Osteocyte (in vitro differentiated cells): ENCODE results near the gene MYL9. TPM values are rescaled to one million over a fixed set of nuclear protein-coding genes. Genes with fewer than 3 reads are reported as not detected.

Experiments
- DNase-seq: peaks from one replicate; pipeline ENCODE4 v3.0.0; 2021; ENCODE audit warnings: mixed read lengths; ENCODE audit not compliant: unreplicated experiment; ENCODE audit errors: extremely low spot score
- H3K27ac Mint-ChIP-seq: one replicate; pipeline ENCODE4 v1.8.0; 2021; ENCODE audit warnings: mild to moderate bottlenecking, mixed read lengths; ENCODE audit not compliant: unreplicated experiment
- H3K27me3 Mint-ChIP-seq: one replicate; pipeline ENCODE4 v1.8.0; 2021; ENCODE audit warnings: mixed read lengths; ENCODE audit not compliant: unreplicated experiment
- H3K36me3 Mint-ChIP-seq: one replicate; pipeline ENCODE4 v1.8.0; 2021; ENCODE audit warnings: mixed read lengths; ENCODE audit not compliant: unreplicated experiment
- H3K4me1 Mint-ChIP-seq: one replicate; pipeline ENCODE4 v1.8.0; 2021; ENCODE audit warnings: mixed read lengths; ENCODE audit not compliant: unreplicated experiment
- H3K4me3 Mint-ChIP-seq: one replicate; pipeline ENCODE4 v1.8.0; 2021; ENCODE audit warnings: mild to moderate bottlenecking, moderate library complexity, mixed read lengths; ENCODE audit not compliant: unreplicated experiment
- H3K9me3 Mint-ChIP-seq: one replicate; pipeline ENCODE4 v1.8.0; 2021; ENCODE audit warnings: mixed read lengths; ENCODE audit not compliant: unreplicated experiment
- CTCF ChIP-seq: fragments of 200-600 bp; sonication (generic); IDR thresholded peaks from 2 replicates; pipeline ENCODE4 v1.5.0; 2021; ENCODE audit warnings: antibody characterized with exemption, mild to moderate bottlenecking, moderate library complexity
- total RNA-seq: library from RNA; stranded (reverse); gene quantifications from 2 replicates; pipeline ENCODE4 v1.2.1, GENCODE V29; 2021

MYL9 gene
- total RNA-seq, 1 donor from 2014 or later: 200 TPM

DNA sequence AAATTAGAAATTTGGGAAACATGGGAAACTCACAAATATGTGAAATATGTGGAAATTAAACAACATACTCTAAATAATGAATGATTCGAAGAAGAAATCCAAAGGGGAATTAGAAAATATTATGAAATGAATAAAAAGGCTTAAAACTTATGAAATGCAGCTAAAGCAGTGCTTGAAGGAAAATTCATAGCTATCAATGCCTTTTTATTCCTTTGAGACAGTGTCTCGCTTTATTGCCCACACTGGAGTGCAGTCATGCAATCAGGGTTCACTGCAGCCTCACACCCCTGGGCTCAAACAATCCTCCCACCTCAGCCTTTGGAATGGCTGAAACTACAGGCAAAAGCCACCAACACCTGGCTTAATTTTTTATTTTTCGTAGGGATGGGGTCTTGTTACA is 24.2 kb downstream of the MYL9 start:
- Mint-ChIP-seq H3K4me3 (no peak overlapping the region), H3K36me3 (no peaks in the 10 kb centered on the region), H3K9me3 (peaks cover 3% of the 10 kb centered on the region), H3K4me1 (peaks cover 12% of the 10 kb centered on the region), H3K27me3 (no peaks in the 10 kb centered on the region), H3K27ac (no peak overlapping the region)
- no peak for TF ChIP-seq CTCF
- no peak for DNase-seq

DNA sequence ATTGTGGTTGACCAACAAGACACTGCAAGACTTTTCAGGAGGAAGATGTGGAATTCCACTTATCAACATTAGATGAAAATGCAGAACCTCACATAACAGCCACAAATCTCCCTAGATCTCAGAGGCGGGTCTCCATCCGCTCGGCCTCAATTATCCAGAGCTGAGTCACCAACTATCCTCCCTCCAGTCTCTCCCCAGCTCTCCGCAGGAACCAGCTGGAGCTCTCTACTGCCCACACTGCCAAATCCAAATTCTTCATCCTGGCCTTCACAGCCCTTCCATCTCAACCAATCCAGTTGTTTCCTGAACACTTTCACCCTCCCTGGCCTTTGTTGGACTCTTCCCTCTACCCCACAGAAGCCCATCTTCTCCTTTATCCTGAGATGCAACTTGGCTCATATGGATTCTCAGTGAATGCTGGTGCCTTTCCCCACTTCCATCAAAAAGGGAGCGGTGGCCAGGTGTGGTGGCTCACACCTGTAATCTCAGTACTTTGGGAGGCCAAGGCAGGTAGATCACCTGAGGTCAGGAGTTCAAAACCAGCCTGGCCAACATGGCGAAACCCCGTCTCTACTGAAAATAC is 28.6 kb downstream of the MYL9 start:
- H3K9me3 Mint-ChIP-seq: peaks cover 3% of the 10 kb centered on the region
- peak overlapping the region; percentile 10 for H3K27ac Mint-ChIP-seq
- no peak for TF ChIP-seq CTCF
- no peaks in the 10 kb centered on the region for H3K27me3 Mint-ChIP-seq
- no peak overlapping the region for H3K4me3 Mint-ChIP-seq
- H3K4me1 Mint-ChIP-seq: peaks cover 27% of the 10 kb centered on the region
- DNase-seq: no peak
- no peaks in the 10 kb centered on the region for H3K36me3 Mint-ChIP-seq

GRCh38 chr20:36571564-36572504 is 30.5 kb downstream of the MYL9 start:
- TF ChIP-seq CTCF: no peak
- Mint-ChIP-seq H3K27ac (peak overlapping the region; percentile 91), H3K4me3 (peak overlapping the region; percentile 73), H3K36me3 (no peaks in the 10 kb centered on the region), H3K4me1 (peaks cover 43% of the 10 kb centered on the region), H3K27me3 (no peaks in the 10 kb centered on the region), H3K9me3 (no peaks in the 10 kb centered on the region)
- DNase-seq: no peak

DNA sequence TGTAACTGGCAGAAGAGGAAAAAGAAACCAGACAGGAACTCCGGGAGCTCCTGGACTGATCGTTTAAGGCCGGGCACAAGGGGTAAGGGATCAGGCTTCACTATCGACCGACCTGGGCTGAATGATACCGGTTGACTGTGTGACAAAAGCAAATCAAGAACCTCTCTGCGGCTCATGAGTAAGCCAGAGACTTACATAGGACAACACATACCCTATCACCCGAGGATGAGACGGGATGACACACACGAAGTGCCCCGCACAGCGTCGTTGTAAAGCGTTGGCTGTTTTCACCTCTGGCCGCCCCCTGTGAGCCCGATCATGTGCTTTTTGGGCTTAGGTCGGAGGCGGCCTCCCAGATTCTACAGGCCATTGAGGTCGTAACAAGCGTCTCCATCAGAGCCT is 31.4 kb downstream of the MYL9 start:
- H3K27ac Mint-ChIP-seq: peak overlapping the region; percentile 91
- H3K9me3 Mint-ChIP-seq: no peaks in the 10 kb centered on the region
- no peaks in the 10 kb centered on the region for H3K27me3 Mint-ChIP-seq
- TF ChIP-seq CTCF: no peak
- peaks cover 43% of the 10 kb centered on the region for H3K4me1 Mint-ChIP-seq
- no peaks in the 10 kb centered on the region for H3K36me3 Mint-ChIP-seq
- no peak for DNase-seq
- peak overlapping the region; percentile 73 for H3K4me3 Mint-ChIP-seq

DNA sequence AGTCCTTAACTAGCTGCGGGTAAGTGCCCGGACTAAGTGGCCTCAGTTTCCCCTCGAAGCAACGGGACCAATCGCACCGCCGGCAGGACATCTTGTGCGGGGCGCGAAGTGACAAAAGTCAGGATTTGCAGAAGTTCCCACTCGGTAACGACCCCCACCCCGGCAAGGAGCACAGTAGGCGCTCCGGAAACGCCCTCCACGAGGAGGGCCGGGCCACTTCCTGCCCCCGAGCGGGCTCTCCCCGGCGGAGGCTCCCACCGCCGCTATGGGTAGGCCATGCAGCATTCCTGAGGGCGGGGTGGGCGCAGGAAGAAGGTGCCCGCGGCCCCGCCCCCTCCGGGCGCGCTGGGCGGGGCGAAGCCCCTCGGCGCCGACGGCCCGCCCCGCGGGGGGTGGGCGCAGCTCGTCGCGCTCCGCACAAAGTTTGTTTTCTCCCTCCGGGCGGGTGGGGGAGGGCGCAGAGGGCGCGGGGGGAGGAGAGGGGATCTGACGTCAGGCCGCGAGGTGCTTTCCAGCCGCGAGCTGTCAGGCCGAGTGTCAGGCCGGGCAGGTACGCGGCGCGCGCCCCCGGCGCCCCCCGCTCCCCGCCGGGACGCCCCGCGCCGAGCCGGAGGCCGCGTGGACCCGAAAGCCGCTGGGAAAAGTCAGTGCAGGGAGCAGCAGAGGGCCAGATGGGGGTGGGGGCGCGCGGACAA is 31.9 kb downstream of the MYL9 start, which contains the start of gene TGIF2:
TGIF2 (plus strand) TSS at position 495 of the 695 bp plus-strand sequence. CDS start 5,178 bp downstream, outside the sequence.
- peak within 1 kb of the TSS; percentile 89 for H3K4me3 Mint-ChIP-seq
- no peaks in the 10 kb centered on the region for H3K9me3 Mint-ChIP-seq
- H3K27me3 Mint-ChIP-seq: no peaks in the 10 kb centered on the region
- TF ChIP-seq CTCF: no peak
- no peaks in the 10 kb centered on the region for H3K36me3 Mint-ChIP-seq
- H3K27ac Mint-ChIP-seq: peak within 1 kb of the TSS; percentile 91
- peaks cover 43% of the 10 kb centered on the region for H3K4me1 Mint-ChIP-seq
- peak; percentile 96 for DNase-seq
